Trophoblast cell (in vitro differentiated cells and primary cell): ENCODE data around the gene SORL1.
A peak's percentile ranks its signal among the peaks of the same experiment; 100 is the strongest.

Experiments used
- DNase-seq, 2 donors: peaks; one replicate each; pipeline ENCODE4 v3.0.0-alpha.2; 2016
- H2AFZ ChIP-seq: 2 replicates; pipeline ENCODE4 v1.6.1; 2013; ENCODE audit warnings: low read length, moderate library complexity, mild to moderate bottlenecking; ENCODE audit not compliant: insufficient read depth, poor library complexity
- H2AK5ac ChIP-seq: 2 replicates; pipeline ENCODE4 v1.6.1; 2013; ENCODE audit warnings: mild to moderate bottlenecking, low read length
- H2BK120ac ChIP-seq: 2 replicates; pipeline ENCODE4 v1.6.1; 2013; ENCODE audit warnings: low read length, mild to moderate bottlenecking, moderate library complexity; ENCODE audit not compliant: insufficient read depth, poor library complexity
- H2BK12ac ChIP-seq: 2 replicates; pipeline ENCODE4 v1.6.1; 2013; ENCODE audit warnings: mild to moderate bottlenecking, low read length, moderate library complexity
- H2BK5ac ChIP-seq: 2 replicates; pipeline ENCODE4 v1.6.1; 2013; ENCODE audit warnings: low read length, low read depth, moderate library complexity, mild to moderate bottlenecking; ENCODE audit not compliant: poor library complexity
- H3K14ac ChIP-seq: 2 replicates; pipeline ENCODE4 v1.6.1; 2013; ENCODE audit warnings: mild to moderate bottlenecking, low read length
- H3K18ac ChIP-seq: 2 replicates; pipeline ENCODE4 v1.6.1; 2013; ENCODE audit warnings: mild to moderate bottlenecking, low read length
- H3K23ac ChIP-seq: 2 replicates; pipeline ENCODE4 v1.6.1; 2013; ENCODE audit warnings: low read length
- H3K27ac ChIP-seq: 2 replicates; pipeline ENCODE4 v1.5.1; 2013; ENCODE audit warnings: low read depth, mild to moderate bottlenecking, inconsistent platforms, low read length, moderate library complexity
- H3K27me3 ChIP-seq: 2 replicates; pipeline ENCODE4 v1.6.1; 2013; ENCODE audit warnings: inconsistent platforms, mild to moderate bottlenecking, low read length, moderate library complexity; ENCODE audit not compliant: insufficient read depth
- H3K36me3 ChIP-seq, 2 experiments: 1 replicate in 1 of 2; 2 replicates in 1 of 2; pipeline ENCODE4 v1.6.1; 2013; ENCODE audit warnings: low read length in 2 of 2, mild to moderate bottlenecking in 2 of 2, moderate library complexity in 1 of 2; ENCODE audit not compliant: insufficient read depth in 2 of 2, control insufficient read depth in 1 of 2
- H3K4ac ChIP-seq: 2 replicates; pipeline ENCODE4 v1.6.1; 2013; ENCODE audit warnings: low read depth, mild to moderate bottlenecking, low read length, moderate library complexity
- H3K4me1 ChIP-seq, 2 experiments: 1 replicate in 1 of 2; 2 replicates in 1 of 2; pipeline ENCODE4 v1.6.1; 2013; ENCODE audit warnings: low read length in 2 of 2, mild to moderate bottlenecking in 2 of 2, moderate library complexity in 1 of 2; ENCODE audit not compliant: insufficient read depth in 2 of 2, control insufficient read depth in 1 of 2
- H3K4me2 ChIP-seq: 2 replicates; pipeline ENCODE4 v1.6.1; 2013; ENCODE audit warnings: inconsistent platforms, mild to moderate bottlenecking, low read length, moderate library complexity
- H3K4me3 ChIP-seq: 2 replicates; pipeline ENCODE4 v1.5.1; 2013; ENCODE audit warnings: mild to moderate bottlenecking, low read depth, low read length, inconsistent platforms
- H3K79me1 ChIP-seq: one replicate; pipeline ENCODE4 v1.6.1; 2013; ENCODE audit warnings: low read length
- H3K79me2 ChIP-seq: 2 replicates; pipeline ENCODE4 v1.6.1; 2013; ENCODE audit warnings: low read length, mild to moderate bottlenecking; ENCODE audit not compliant: control insufficient read depth, insufficient read depth, poor library complexity
- H3K9ac ChIP-seq: 2 replicates; pipeline ENCODE4 v1.6.1; 2013; ENCODE audit warnings: mild to moderate bottlenecking, low read length
- H3K9me3 ChIP-seq: 2 replicates; pipeline ENCODE4 v1.6.1; 2013; ENCODE audit warnings: low read depth, mild to moderate bottlenecking, control low read depth, inconsistent platforms, low read length; ENCODE audit not compliant: insufficient read depth
- H4K12ac ChIP-seq: 2 replicates; pipeline ENCODE4 v1.6.1; 2013; ENCODE audit warnings: low read depth, mild to moderate bottlenecking, low read length, moderate library complexity
- H4K8ac ChIP-seq: 2 replicates; pipeline ENCODE4 v1.6.1; 2013; ENCODE audit warnings: low read depth, mild to moderate bottlenecking, low read length, moderate library complexity
- H4K91ac ChIP-seq: one replicate; pipeline ENCODE4 v1.6.1; 2013; ENCODE audit warnings: low read depth, mild to moderate bottlenecking, low read length, moderate library complexity
- WGBS: extraction: QIAGEN DNeasy Blood & Tissue Kit; methylation state at CpG from one replicate; pipeline ENCODE4 v1.1.7; 2013; ENCODE audit warnings: missing lambda C conversion rate; ENCODE audit not compliant: insufficient read length, insufficient coverage; ENCODE audit errors: extremely low coverage; 5-methylcytosine and 5-hydroxymethylcytosine counted together

The SORL1 gene

GRCh38 chr11:121661880-121662486 is 209.9 kb downstream of the SORL1 start:
- Histone ChIP-seq H2AK5ac (no peak overlapping the region), H3K4ac (no peak overlapping the region), H3K18ac (no peak overlapping the region), H4K91ac (no peak overlapping the region), H2AFZ (no peak overlapping the region), H3K79me2 (no peaks in the 10 kb centered on the region), H3K36me3 (no peaks in the 10 kb centered on the region), H3K27ac (no peak overlapping the region), H3K79me1 (peaks cover 6% of the 10 kb centered on the region), H3K14ac (no peak overlapping the region), H3K27me3 (no peaks in the 10 kb centered on the region), H3K4me2 (no peak overlapping the region), H3K23ac (no peak overlapping the region), H3K4me3 (no peak overlapping the region), H3K4me1 (peaks cover 0 to 5% of the 10 kb centered on the region in 2 experiments), H3K9ac (no peak overlapping the region), H2BK12ac (no peak overlapping the region), H2BK120ac (no peak overlapping the region), H2BK5ac (no peak overlapping the region), H3K9me3 (peaks cover 4% of the 10 kb centered on the region), H4K12ac (no peak overlapping the region), H4K8ac (no peak overlapping the region)
- DNase-seq: no peak
- no CpG with 5 or more reads among the region's 4 CpGs for WGBS

GRCh38 chr11:121664144-121664543 is 212.0 kb downstream of the SORL1 start:
- H2AK5ac ChIP-seq: no peak overlapping the region
- no peak overlapping the region for H2AFZ ChIP-seq
- H4K8ac ChIP-seq: no peak overlapping the region
- H3K23ac ChIP-seq: no peak overlapping the region
- H3K4ac ChIP-seq: no peak overlapping the region
- H3K79me2 ChIP-seq: no peaks in the 10 kb centered on the region
- no peak overlapping the region for H3K9ac ChIP-seq
- no peak overlapping the region for H3K4me3 ChIP-seq
- DNase-seq: no peak
- H2BK120ac ChIP-seq: no peak overlapping the region
- no peaks in the 10 kb centered on the region for H3K9me3 ChIP-seq
- no peak overlapping the region for H3K14ac ChIP-seq
- H3K79me1 ChIP-seq: peaks cover 2% of the 10 kb centered on the region
- no peak overlapping the region for H2BK5ac ChIP-seq
- H3K4me2 ChIP-seq: no peak overlapping the region
- no peaks in the 10 kb centered on the region for H3K36me3 ChIP-seq
- no peak overlapping the region for H4K12ac ChIP-seq
- no peaks in the 10 kb centered on the region for H3K27me3 ChIP-seq
- H3K4me1 ChIP-seq: peaks cover 0 to 2% of the 10 kb centered on the region in 2 experiments
- H2BK12ac ChIP-seq: no peak overlapping the region
- H4K91ac ChIP-seq: no peak overlapping the region
- no peak overlapping the region for H3K18ac ChIP-seq
- no peak overlapping the region for H3K27ac ChIP-seq

- H3K79me1 ChIP-seq: peaks cover 5% of the 10 kb centered on the region
- no peak overlapping the region for H3K14ac ChIP-seq
- no CpG with 5 or more reads among the region's 6 CpGs for WGBS
Measured at GRCh38 chr11:121665206-121665838, 213.2 kb downstream of the SORL1 start.

GRCh38 chr11:121667836-121668235 is 215.7 kb downstream of the SORL1 start:
- no peak overlapping the region for H2BK5ac ChIP-seq
- H3K18ac ChIP-seq: no peak overlapping the region
- no peaks in the 10 kb centered on the region for H3K27me3 ChIP-seq
- no peak overlapping the region for H3K9ac ChIP-seq
- no peaks in the 10 kb centered on the region for H3K36me3 ChIP-seq
- peaks cover 8 to 12% of the 10 kb centered on the region in 2 experiments for H3K4me1 ChIP-seq
- no peaks in the 10 kb centered on the region for H3K79me2 ChIP-seq
- no peak overlapping the region for H2BK120ac ChIP-seq
- H2BK12ac ChIP-seq: no peak overlapping the region
- H3K4me2 ChIP-seq: no peak overlapping the region
- H3K79me1 ChIP-seq: peaks cover 11% of the 10 kb centered on the region
- WGBS: no CpG with 5 or more reads among the region's 1 CpG
- DNase-seq: no peak
- no peak overlapping the region for H3K4ac ChIP-seq
- no peak overlapping the region for H3K27ac ChIP-seq
- H3K14ac ChIP-seq: no peak overlapping the region
- H3K4me3 ChIP-seq: no peak overlapping the region
- no peak overlapping the region for H2AFZ ChIP-seq
- no peaks in the 10 kb centered on the region for H3K9me3 ChIP-seq
- H4K91ac ChIP-seq: no peak overlapping the region
- H3K23ac ChIP-seq: no peak overlapping the region
- H2AK5ac ChIP-seq: no peak overlapping the region
- no peak overlapping the region for H4K8ac ChIP-seq
- H4K12ac ChIP-seq: no peak overlapping the region

More at GRCh38 chr11:121665206-121665838, 213.2 kb downstream of the SORL1 start:
- H2AK5ac ChIP-seq: no peak overlapping the region
- no peak overlapping the region for H3K9ac ChIP-seq
- no peak overlapping the region for H2AFZ ChIP-seq
- peak overlapping the region; percentile 10 for H3K23ac ChIP-seq
- peaks cover 0 to 4% of the 10 kb centered on the region in 2 experiments for H3K4me1 ChIP-seq
- H3K4ac ChIP-seq: no peak overlapping the region
- no peaks in the 10 kb centered on the region for H3K27me3 ChIP-seq
- no peaks in the 10 kb centered on the region for H3K36me3 ChIP-seq
- H3K18ac ChIP-seq: no peak overlapping the region
- H2BK5ac ChIP-seq: no peak overlapping the region
- H4K8ac ChIP-seq: no peak overlapping the region
- H4K12ac ChIP-seq: no peak overlapping the region
- no peak overlapping the region for H2BK12ac ChIP-seq
- no peak overlapping the region for H3K4me2 ChIP-seq
- H3K79me2 ChIP-seq: no peaks in the 10 kb centered on the region
- H4K91ac ChIP-seq: no peak overlapping the region
- H3K4me3 ChIP-seq: no peak overlapping the region
- H3K9me3 ChIP-seq: no peaks in the 10 kb centered on the region
- H2BK120ac ChIP-seq: no peak overlapping the region
- no peak for DNase-seq
- H3K27ac ChIP-seq: no peak overlapping the region
